GM12892 (cell line): Measurements from ENCODE around the gene DISP2.

ENCODE experiments used
- POLR2A ChIP-seq: IDR thresholded peaks from 2 replicates; pipeline ENCODE4 v1.6.1; 2011; ENCODE audit warnings: low read depth, low read length, control low read depth
- POLR2AphosphoS5 ChIP-seq: IDR thresholded peaks from 2 replicates; pipeline ENCODE4 v1.6.1; 2011; ENCODE audit warnings: low read depth, low read length, control low read depth
- TAF1 ChIP-seq: IDR thresholded peaks from 2 replicates; pipeline ENCODE4 v1.6.1; 2011; ENCODE audit warnings: low read depth, mild to moderate bottlenecking, control low read depth, low read length, borderline replicate concordance

- no peak for TF ChIP-seq TAF1
- no peak for TF ChIP-seq POLR2A
- TF ChIP-seq POLR2AphosphoS5: no peak
These were observed 28.2 kb upstream of the DISP2 start for GRCh38 chr15:40329804-40330203.
